ENCODE results near the gene CDH23. TPM values are rescaled to one million over a fixed set of nuclear protein-coding genes. Genes with fewer than 3 reads are reported as not detected.

CDH23 gene
- total and polyA plus RNA-seq, 2 of the 8 experiments (the other 6 are each of a cell fraction or from before 2014, with no cell fraction given): 1.9 to 4.9 TPM

DNA sequence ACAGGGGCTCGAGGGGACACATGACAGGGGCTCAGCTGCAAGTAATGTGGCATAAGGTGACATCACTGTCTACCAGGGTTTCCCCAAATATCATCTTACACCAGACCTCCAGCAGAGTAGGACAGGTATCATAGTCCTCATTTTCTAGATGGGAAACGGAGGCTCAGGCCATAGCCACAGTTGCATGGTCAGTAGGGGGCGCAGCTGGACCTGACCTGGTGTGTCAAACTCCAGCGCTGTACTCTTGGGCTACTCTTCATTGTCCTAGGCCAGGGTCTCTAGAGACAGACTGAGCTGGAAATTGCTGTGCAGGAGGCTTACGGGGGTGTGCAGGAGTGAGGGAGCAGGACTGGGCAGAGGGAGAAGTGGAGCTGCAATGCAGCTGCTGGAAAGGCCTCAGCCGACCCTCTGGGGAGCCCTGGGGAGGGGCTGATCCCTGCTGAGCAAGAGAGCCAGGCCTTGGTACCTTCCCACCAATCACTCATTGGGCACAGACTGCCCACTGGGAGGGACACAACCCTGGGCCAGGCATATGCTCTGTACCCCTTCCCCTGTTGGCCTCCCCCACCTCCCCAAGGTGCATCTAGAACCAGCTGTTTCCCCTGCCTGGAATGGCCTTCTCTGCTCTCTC, 89.9 kb downstream of the CDH23 start (continued):
- no peak for TF ChIP-seq ATF3 (IDR thresholded peaks at IDR 0.05; ENCODE audit: insufficient read depth, low read depth, low read length)
